ENCODE results near the gene R3HCC1L.

- TF ChIP-seq CTCF (IDR thresholded peaks at IDR 0.05) (no peak), POLR2A (IDR thresholded peaks at IDR 0.05) (no peak), EP300 (IDR thresholded peaks at IDR 0.05) (no peak), POLR2AphosphoS5 (IDR thresholded peaks at IDR 0.05) (no peak)
Observed at GRCh38 chr10:98167191-98167590, 32.7 kb downstream of the R3HCC1L start.
